ENCODE data around the gene OR2J3.

The OR2J3 gene

GRCh38 chr6:29107758-29108157 lies at the start of gene OR2J3:
TSS of gene OR2J3 (plus strand) at chr6:29108058. CDS start at chr6:29111891, 3,833 bp downstream.
- H3K27me3 ChIP-seq (ENCODE audit: insufficient read depth, insufficient read length): no peaks in the 10 kb centered on the region

GRCh38 chr6:29071831-29072723 lies 35.8 kb upstream of the OR2J3 start:
- Histone ChIP-seq H3K27me3 (ENCODE audit: insufficient read depth, insufficient read length) (no peaks in the 10 kb centered on the region), H3K4me3 (ENCODE audit: insufficient read length, low read depth) (no peak overlapping the region), H3K36me3 (ENCODE audit: insufficient read depth, insufficient read length, low read length) (no peaks in the 10 kb centered on the region), H3K9me3 (ENCODE audit: insufficient read depth, low read length) (no peaks in the 10 kb centered on the region), H3K9ac (ENCODE audit: insufficient read length, low read depth) (no peak overlapping the region), H3K4me1 (ENCODE audit: insufficient read depth, insufficient read length) (no peaks in the 10 kb centered on the region)
- DNase-seq (ENCODE audit: low read depth, low spot score): peak; percentile 33
- TF ChIP-seq YY1 (IDR thresholded peaks at IDR 0.05; ENCODE audit: insufficient read depth, insufficient read length): no peak
- no peak for TF ChIP-seq ZNF274 (IDR thresholded peaks at IDR 0.05; ENCODE audit: low read depth, low read length)
- no peak for TF ChIP-seq SUZ12 (IDR thresholded peaks at IDR 0.05; ENCODE audit: extremely low read depth, insufficient read depth, insufficient read length)

More at GRCh38 chr6:29107758-29108157, at the start of gene OR2J3:
- Histone ChIP-seq H3K4me3 (ENCODE audit: insufficient read length, low read depth) (no peak within 1 kb of the TSS), H3K9ac (ENCODE audit: insufficient read length, low read depth) (no peak within 1 kb of the TSS), H3K36me3 (ENCODE audit: insufficient read depth, insufficient read length, low read length) (no peaks in the 10 kb centered on the region), H3K9me3 (ENCODE audit: insufficient read depth, low read length) (no peaks in the 10 kb centered on the region), H3K4me1 (ENCODE audit: insufficient read depth, insufficient read length) (no peaks in the 10 kb centered on the region)
- TF ChIP-seq ZNF274 (IDR thresholded peaks at IDR 0.05; ENCODE audit: low read depth, low read length): no peak
- TF ChIP-seq YY1 (IDR thresholded peaks at IDR 0.05; ENCODE audit: insufficient read depth, insufficient read length): no peak
- no peak for TF ChIP-seq SUZ12 (IDR thresholded peaks at IDR 0.05; ENCODE audit: extremely low read depth, insufficient read depth, insufficient read length)
- no peak for DNase-seq (ENCODE audit: low read depth, low spot score)

GRCh38 chr6:29079203-29079602 lies 28.7 kb upstream of the OR2J3 start:
- Histone ChIP-seq H3K9me3 (ENCODE audit: insufficient read depth, low read length) (no peaks in the 10 kb centered on the region), H3K27me3 (ENCODE audit: insufficient read depth, insufficient read length) (no peaks in the 10 kb centered on the region), H3K36me3 (ENCODE audit: insufficient read depth, insufficient read length, low read length) (no peaks in the 10 kb centered on the region), H3K4me3 (ENCODE audit: insufficient read length, low read depth) (no peak overlapping the region), H3K9ac (ENCODE audit: insufficient read length, low read depth) (no peak overlapping the region), H3K4me1 (ENCODE audit: insufficient read depth, insufficient read length) (no peaks in the 10 kb centered on the region)
- TF ChIP-seq YY1 (IDR thresholded peaks at IDR 0.05; ENCODE audit: insufficient read depth, insufficient read length): no peak
- TF ChIP-seq ZNF274 (IDR thresholded peaks at IDR 0.05; ENCODE audit: low read depth, low read length): no peak
- no peak for TF ChIP-seq SUZ12 (IDR thresholded peaks at IDR 0.05; ENCODE audit: extremely low read depth, insufficient read depth, insufficient read length)
- DNase-seq (ENCODE audit: low read depth, low spot score): no peak

DNA sequence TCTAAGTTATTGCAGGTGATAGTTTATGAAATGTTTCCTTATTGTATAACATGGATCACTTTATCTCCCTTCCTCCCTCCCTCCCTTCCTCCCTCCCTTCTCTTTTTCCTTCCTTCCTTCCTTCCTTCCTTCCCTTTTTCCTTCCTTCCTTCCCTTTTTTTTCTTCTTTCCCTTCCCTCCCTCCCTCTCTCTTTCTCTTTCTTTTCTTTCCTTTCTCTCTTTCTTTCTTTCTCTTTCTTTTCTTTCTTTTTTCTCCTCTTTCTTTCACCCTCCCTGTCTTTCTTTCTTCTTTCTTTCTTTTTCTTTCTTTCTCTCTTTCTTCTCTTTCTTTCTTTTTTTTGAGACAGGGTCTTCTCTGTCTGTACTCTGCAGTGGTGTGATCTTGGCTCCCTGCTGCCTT lies 26.5 kb upstream of the OR2J3 start:
- Histone ChIP-seq H3K27me3 (ENCODE audit: insufficient read depth, insufficient read length) (no peaks in the 10 kb centered on the region), H3K9me3 (ENCODE audit: insufficient read depth, low read length) (no peaks in the 10 kb centered on the region), H3K9ac (ENCODE audit: insufficient read length, low read depth) (no peak overlapping the region), H3K4me3 (ENCODE audit: insufficient read length, low read depth) (no peak overlapping the region), H3K4me1 (ENCODE audit: insufficient read depth, insufficient read length) (no peaks in the 10 kb centered on the region), H3K36me3 (ENCODE audit: insufficient read depth, insufficient read length, low read length) (no peaks in the 10 kb centered on the region)
- DNase-seq (ENCODE audit: low read depth, low spot score): no peak
- TF ChIP-seq YY1 (IDR thresholded peaks at IDR 0.05; ENCODE audit: insufficient read depth, insufficient read length) (no peak), ZNF274 (IDR thresholded peaks at IDR 0.05; ENCODE audit: low read depth, low read length) (no peak), SUZ12 (IDR thresholded peaks at IDR 0.05; ENCODE audit: extremely low read depth, insufficient read depth, insufficient read length) (no peak)

- Histone ChIP-seq H3K9ac (ENCODE audit: insufficient read length, low read depth) (no peak overlapping the region), H3K4me1 (ENCODE audit: insufficient read depth, insufficient read length) (no peaks in the 10 kb centered on the region), H3K9me3 (ENCODE audit: insufficient read depth, low read length) (no peaks in the 10 kb centered on the region), H3K36me3 (ENCODE audit: insufficient read depth, insufficient read length, low read length) (no peaks in the 10 kb centered on the region), H3K27me3 (ENCODE audit: insufficient read depth, insufficient read length) (no peaks in the 10 kb centered on the region), H3K4me3 (ENCODE audit: insufficient read length, low read depth) (no peak overlapping the region)
- no peak for DNase-seq (ENCODE audit: low read depth, low spot score)
- TF ChIP-seq YY1 (IDR thresholded peaks at IDR 0.05; ENCODE audit: insufficient read depth, insufficient read length) (no peak), ZNF274 (IDR thresholded peaks at IDR 0.05; ENCODE audit: low read depth, low read length) (no peak), SUZ12 (IDR thresholded peaks at IDR 0.05; ENCODE audit: extremely low read depth, insufficient read depth, insufficient read length) (no peak)
These were observed 25.4 kb upstream of the OR2J3 start for GRCh38 chr6:29082457-29082856.

DNA sequence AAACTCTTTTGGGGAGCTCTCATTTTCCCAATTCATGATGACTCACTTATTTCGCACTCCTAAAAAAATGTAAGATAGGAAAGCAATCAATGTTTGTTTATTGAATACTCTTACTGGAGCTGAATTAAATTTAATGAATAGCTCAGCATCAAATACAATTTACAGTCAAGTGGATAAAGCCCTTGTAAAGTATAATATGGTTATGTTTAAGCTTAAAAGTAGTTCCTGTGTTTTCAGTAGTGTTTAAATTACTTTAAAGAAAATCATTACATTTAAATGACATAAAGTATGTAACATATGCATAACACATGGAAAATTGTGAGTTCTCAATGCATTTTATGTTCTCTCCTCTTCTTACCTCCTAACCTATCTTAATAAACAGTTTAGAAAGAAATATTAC lies 20.6 kb upstream of the OR2J3 start, which contains the start of gene OR2B3:
Gene OR2B3, minus strand, starts transcription at position 101 of the 400 bp plus-strand sequence. Its CDS starts 65 bp downstream, at position 36.
- no peak for DNase-seq (ENCODE audit: low read depth, low spot score)
- no peaks in the 10 kb centered on the region for H3K27me3 ChIP-seq (ENCODE audit: insufficient read depth, insufficient read length)

GRCh38 chr6:29092957-29093356 lies 14.9 kb upstream of the OR2J3 start:
- no peaks in the 10 kb centered on the region for H3K9me3 ChIP-seq (ENCODE audit: insufficient read depth, low read length)
- no peak overlapping the region for H3K9ac ChIP-seq (ENCODE audit: insufficient read length, low read depth)
- H3K36me3 ChIP-seq (ENCODE audit: insufficient read depth, insufficient read length, low read length): no peaks in the 10 kb centered on the region
- H3K27me3 ChIP-seq (ENCODE audit: insufficient read depth, insufficient read length): no peaks in the 10 kb centered on the region
- TF ChIP-seq YY1 (IDR thresholded peaks at IDR 0.05; ENCODE audit: insufficient read depth, insufficient read length) (no peak), SUZ12 (IDR thresholded peaks at IDR 0.05; ENCODE audit: extremely low read depth, insufficient read depth, insufficient read length) (no peak), ZNF274 (IDR thresholded peaks at IDR 0.05; ENCODE audit: low read depth, low read length) (no peak)
- H3K4me1 ChIP-seq (ENCODE audit: insufficient read depth, insufficient read length): no peaks in the 10 kb centered on the region
- no peak for DNase-seq (ENCODE audit: low read depth, low spot score)
- H3K4me3 ChIP-seq (ENCODE audit: insufficient read length, low read depth): no peak overlapping the region

More for the DNA sequence above, 20.6 kb upstream of the OR2J3 start, which contains the start of gene OR2B3:
- H3K4me1 ChIP-seq (ENCODE audit: insufficient read depth, insufficient read length): no peaks in the 10 kb centered on the region
- no peak within 1 kb of the TSS for H3K9ac ChIP-seq (ENCODE audit: insufficient read length, low read depth)
- no peak within 1 kb of the TSS for H3K4me3 ChIP-seq (ENCODE audit: insufficient read length, low read depth)
- H3K9me3 ChIP-seq (ENCODE audit: insufficient read depth, low read length): no peaks in the 10 kb centered on the region
- TF ChIP-seq YY1 (IDR thresholded peaks at IDR 0.05; ENCODE audit: insufficient read depth, insufficient read length): no peak
- TF ChIP-seq ZNF274 (IDR thresholded peaks at IDR 0.05; ENCODE audit: low read depth, low read length): no peak
- no peak for TF ChIP-seq SUZ12 (IDR thresholded peaks at IDR 0.05; ENCODE audit: extremely low read depth, insufficient read depth, insufficient read length)
- no peaks in the 10 kb centered on the region for H3K36me3 ChIP-seq (ENCODE audit: insufficient read depth, insufficient read length, low read length)
